Endothelial cell (in vitro differentiated cells): ENCODE data around the gene KIF24. TPM values are rescaled to one million over a fixed set of nuclear protein-coding genes. Genes with fewer than 3 reads are reported as not detected.

ENCODE experiments used
- DNase-seq: peaks from one replicate; pipeline ENCODE4 v3.0.0; 2021; ENCODE audit warnings: low spot score
- H3K27ac Mint-ChIP-seq: one replicate; pipeline ENCODE4 v1.8.0; 2021; ENCODE audit warnings: mixed read lengths, inconsistent platforms; ENCODE audit not compliant: unreplicated experiment
- H3K27me3 Mint-ChIP-seq: one replicate; pipeline ENCODE4 v1.8.0; 2021; ENCODE audit warnings: mild to moderate bottlenecking, moderate library complexity, mixed read lengths, inconsistent platforms; ENCODE audit not compliant: unreplicated experiment
- H3K36me3 Mint-ChIP-seq: one replicate; pipeline ENCODE4 v1.8.0; 2021; ENCODE audit warnings: mild to moderate bottlenecking, low read depth, mixed read lengths, inconsistent platforms; ENCODE audit not compliant: unreplicated experiment
- H3K4me1 Mint-ChIP-seq: one replicate; pipeline ENCODE4 v1.8.0; 2021; ENCODE audit warnings: mild to moderate bottlenecking, mixed read lengths, inconsistent platforms; ENCODE audit not compliant: unreplicated experiment
- H3K4me3 Mint-ChIP-seq: one replicate; pipeline ENCODE4 v1.8.0; 2021; ENCODE audit warnings: mild to moderate bottlenecking, mixed read lengths, inconsistent platforms; ENCODE audit not compliant: unreplicated experiment
- H3K9me3 Mint-ChIP-seq: one replicate; pipeline ENCODE4 v1.8.0; 2021; ENCODE audit warnings: mixed read lengths, inconsistent platforms; ENCODE audit not compliant: unreplicated experiment
- total RNA-seq: library from RNA; stranded (reverse); fragmentation: NEBNext Ultra II Directional; extraction: Animal tissue kit (Norgen Biotek cat#: 25700); gene quantifications from one replicate; pipeline ENCODE4 v1.2.1, GENCODE V29; 2021; ENCODE audit not compliant: unreplicated experiment
- TF ChIP-seq, protein P1 (sequence below): fragments of 200-600 bp; sonication (generic); IDR thresholded peaks from one replicate; pipeline ENCODE4 v1.5.0; 2021; ENCODE audit warnings: antibody characterized with exemption; ENCODE audit not compliant: unreplicated experiment

The KIF24 gene
- total RNA-seq, 1 donor from 2014 or later, result 2.2 TPM

DNA sequence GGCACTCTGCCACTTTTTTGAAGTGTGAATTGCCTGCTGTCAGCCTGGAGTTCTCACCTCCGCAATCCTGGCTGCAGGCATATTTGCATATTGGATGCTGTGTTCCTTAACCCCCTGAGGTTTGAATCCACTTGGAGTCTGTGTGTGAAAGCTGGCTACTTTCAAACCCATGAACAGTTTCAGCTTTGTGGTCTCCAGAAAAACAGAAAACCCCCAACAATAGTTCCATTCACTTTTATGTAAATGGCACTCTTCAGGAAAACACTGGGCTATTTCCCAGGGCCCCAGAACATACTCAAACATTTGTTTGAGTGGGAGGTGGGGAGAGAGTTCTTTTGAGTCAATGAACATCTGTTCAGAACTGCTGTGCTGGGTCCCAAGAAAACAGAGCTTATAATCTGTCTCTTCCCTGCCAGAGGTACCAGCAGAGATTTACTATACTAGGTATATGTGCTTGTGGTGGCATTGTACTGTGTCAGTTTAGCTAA is 5.3 kb upstream of the KIF24 start:
- H3K27ac Mint-ChIP-seq, result no peak overlapping the region
- H3K4me3 Mint-ChIP-seq, result no peak overlapping the region
- DNase-seq, result no peak
- TF ChIP-seq, protein P1, sequence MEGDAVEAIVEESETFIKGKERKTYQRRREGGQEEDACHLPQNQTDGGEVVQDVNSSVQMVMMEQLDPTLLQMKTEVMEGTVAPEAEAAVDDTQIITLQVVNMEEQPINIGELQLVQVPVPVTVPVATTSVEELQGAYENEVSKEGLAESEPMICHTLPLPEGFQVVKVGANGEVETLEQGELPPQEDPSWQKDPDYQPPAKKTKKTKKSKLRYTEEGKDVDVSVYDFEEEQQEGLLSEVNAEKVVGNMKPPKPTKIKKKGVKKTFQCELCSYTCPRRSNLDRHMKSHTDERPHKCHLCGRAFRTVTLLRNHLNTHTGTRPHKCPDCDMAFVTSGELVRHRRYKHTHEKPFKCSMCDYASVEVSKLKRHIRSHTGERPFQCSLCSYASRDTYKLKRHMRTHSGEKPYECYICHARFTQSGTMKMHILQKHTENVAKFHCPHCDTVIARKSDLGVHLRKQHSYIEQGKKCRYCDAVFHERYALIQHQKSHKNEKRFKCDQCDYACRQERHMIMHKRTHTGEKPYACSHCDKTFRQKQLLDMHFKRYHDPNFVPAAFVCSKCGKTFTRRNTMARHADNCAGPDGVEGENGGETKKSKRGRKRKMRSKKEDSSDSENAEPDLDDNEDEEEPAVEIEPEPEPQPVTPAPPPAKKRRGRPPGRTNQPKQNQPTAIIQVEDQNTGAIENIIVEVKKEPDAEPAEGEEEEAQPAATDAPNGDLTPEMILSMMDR, result no peak
- H3K4me1 Mint-ChIP-seq, result peaks cover 19% of the 10 kb centered on the region
- H3K9me3 Mint-ChIP-seq, result no peaks in the 10 kb centered on the region
- no peaks in the 10 kb centered on the region for H3K36me3 Mint-ChIP-seq
- H3K27me3 Mint-ChIP-seq, result peaks cover 5% of the 10 kb centered on the region

DNA sequence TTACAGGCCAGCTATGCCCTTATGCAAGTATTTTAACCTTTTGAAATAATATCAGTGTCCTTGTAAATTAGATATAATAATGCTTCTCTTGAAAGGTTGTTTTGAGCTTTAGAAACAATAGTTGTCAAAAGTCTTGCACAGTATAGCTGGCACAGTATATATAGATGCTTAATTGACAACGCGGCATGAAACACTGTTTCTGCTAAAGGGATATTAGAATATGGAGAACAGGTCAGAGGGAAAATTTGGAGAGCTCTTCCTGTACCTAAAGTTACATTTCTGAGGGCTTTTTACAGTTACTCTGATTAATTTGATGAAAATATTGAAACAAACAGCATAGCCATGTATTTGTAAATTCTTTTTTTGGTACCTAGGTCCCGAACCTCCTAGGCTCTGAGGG is 4.8 kb upstream of the KIF24 start:
- Mint-ChIP-seq H3K4me1 (peaks cover 21% of the 10 kb centered on the region), H3K4me3 (no peak overlapping the region), H3K27me3 (peaks cover 5% of the 10 kb centered on the region), H3K36me3 (no peaks in the 10 kb centered on the region), H3K9me3 (no peaks in the 10 kb centered on the region), H3K27ac (no peak overlapping the region)
- TF ChIP-seq, protein P1, result no peak
- no peak for DNase-seq

DNA sequence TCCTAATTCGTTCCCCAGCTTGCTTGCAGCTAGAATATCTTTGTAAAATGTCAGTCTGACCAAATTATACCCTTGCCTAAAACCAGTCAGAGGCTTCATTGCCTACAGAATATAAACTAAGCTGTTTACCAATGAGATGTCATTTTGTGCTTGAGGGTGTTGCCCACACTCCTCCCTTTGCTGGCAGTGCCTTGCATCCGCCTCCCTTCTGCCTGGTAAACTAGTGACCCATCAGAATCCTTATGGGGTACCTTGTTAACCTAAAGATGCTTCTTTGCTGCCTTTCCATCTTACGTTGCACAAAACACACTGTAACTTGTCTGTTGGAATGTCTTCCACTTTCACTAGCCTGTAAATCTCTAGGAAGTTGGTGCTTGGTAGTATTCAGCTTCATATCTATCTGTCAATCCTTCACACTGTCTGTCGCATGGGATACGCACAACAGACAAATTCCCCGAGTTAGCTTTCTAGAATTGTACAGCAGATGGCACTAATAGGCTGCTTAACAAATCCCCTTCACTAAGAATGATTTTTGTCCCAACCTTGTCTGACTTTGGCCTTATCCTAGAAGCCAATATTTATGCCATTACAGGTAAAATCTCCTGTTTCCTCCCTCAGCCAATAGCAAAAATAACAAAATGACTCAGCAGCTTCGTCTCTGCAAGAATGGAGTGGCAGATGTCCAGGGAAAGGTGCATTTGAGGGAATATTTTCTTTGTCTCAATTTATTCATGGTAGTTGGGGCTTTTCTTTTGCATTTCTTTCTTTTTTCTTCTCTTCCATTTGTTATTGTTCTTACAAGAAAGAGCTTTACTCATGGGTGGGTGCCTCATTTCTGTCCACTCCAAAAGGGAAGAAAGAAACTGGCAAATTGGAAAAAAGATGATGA is 3.3 kb upstream of the KIF24 start:
- H3K27me3 Mint-ChIP-seq, result peaks cover 5% of the 10 kb centered on the region

DNA sequence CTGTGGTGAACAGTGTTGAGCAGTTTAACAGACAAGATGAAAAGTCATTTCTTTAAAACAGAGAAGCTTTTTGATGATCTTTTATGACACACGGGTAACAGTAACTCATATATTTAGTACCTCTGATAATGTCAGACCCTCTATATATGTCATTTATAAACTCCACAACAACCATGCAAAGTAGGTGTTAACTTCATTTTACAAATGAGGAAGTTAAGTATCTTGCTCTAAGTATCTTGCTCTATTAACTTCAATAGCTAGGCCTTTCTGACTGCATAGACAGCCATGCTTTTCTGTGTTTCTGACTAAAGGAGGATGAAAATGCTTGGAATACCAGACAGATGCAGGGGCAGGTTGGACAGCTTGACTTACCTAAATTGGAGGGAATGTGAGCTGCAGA is 2.1 kb upstream of the KIF24 start:
- no peak overlapping the region for H3K4me3 Mint-ChIP-seq
- H3K4me1 Mint-ChIP-seq, result peaks cover 21% of the 10 kb centered on the region
- DNase-seq, result no peak
- TF ChIP-seq, protein P1, result no peak
- H3K27ac Mint-ChIP-seq, result no peak overlapping the region
- H3K36me3 Mint-ChIP-seq, result peaks cover 3% of the 10 kb centered on the region
- peaks cover 5% of the 10 kb centered on the region for H3K27me3 Mint-ChIP-seq
- H3K9me3 Mint-ChIP-seq, result no peaks in the 10 kb centered on the region

More for the DNA sequence above, 3.3 kb upstream of the KIF24 start:
- peak; percentile 31 for DNase-seq
- Mint-ChIP-seq H3K9me3 (no peaks in the 10 kb centered on the region), H3K4me3 (no peak overlapping the region), H3K4me1 (peaks cover 21% of the 10 kb centered on the region), H3K36me3 (peaks cover 3% of the 10 kb centered on the region), H3K27ac (no peak overlapping the region)
- TF ChIP-seq, protein P1, result no peak

DNA sequence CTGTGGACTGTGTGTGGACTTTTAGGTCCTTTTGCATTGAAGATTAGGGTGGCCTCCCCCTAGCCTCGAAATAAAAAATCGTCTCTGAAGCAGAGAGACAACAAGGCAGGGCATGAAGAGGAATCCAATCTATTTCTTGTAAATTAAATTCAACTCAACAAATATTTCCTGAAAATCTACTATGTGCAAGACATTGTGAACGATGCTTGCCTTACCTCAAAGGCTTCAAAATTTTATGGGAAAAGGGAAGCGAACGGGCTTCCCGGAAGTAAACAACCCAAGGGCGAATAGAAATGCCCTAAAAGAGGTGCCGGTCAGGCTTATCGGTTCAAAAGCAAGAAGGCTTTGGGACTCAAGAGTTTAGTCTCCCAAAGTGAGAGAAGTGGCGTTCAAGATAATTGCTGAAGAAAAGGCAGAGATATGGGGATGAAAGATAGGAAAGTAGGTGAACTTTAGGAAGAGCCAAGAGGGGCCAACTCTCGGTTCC is 525 bp downstream of the KIF24 start:
- peaks cover 12% of the 10 kb centered on the region for H3K4me1 Mint-ChIP-seq
- TF ChIP-seq, protein P1, result no peak
- H3K27me3 Mint-ChIP-seq, result peaks cover 5% of the 10 kb centered on the region
- H3K9me3 Mint-ChIP-seq, result no peaks in the 10 kb centered on the region
- no peak for DNase-seq
- peak overlapping the region; percentile 99 for H3K27ac Mint-ChIP-seq
- H3K4me3 Mint-ChIP-seq, result peak overlapping the region; percentile 98
- H3K36me3 Mint-ChIP-seq, result peaks cover 3% of the 10 kb centered on the region
